ENCODE measurements around the gene ZNF777.
A peak's percentile ranks its signal among the peaks of the same experiment; 100 is the strongest.
"Not testable (repeated sequence)": the region's sequence is repeated elsewhere in the genome, so short reads cannot be mapped to it uniquely, and the experiment has no call there.

ZNF777 gene

DNA sequence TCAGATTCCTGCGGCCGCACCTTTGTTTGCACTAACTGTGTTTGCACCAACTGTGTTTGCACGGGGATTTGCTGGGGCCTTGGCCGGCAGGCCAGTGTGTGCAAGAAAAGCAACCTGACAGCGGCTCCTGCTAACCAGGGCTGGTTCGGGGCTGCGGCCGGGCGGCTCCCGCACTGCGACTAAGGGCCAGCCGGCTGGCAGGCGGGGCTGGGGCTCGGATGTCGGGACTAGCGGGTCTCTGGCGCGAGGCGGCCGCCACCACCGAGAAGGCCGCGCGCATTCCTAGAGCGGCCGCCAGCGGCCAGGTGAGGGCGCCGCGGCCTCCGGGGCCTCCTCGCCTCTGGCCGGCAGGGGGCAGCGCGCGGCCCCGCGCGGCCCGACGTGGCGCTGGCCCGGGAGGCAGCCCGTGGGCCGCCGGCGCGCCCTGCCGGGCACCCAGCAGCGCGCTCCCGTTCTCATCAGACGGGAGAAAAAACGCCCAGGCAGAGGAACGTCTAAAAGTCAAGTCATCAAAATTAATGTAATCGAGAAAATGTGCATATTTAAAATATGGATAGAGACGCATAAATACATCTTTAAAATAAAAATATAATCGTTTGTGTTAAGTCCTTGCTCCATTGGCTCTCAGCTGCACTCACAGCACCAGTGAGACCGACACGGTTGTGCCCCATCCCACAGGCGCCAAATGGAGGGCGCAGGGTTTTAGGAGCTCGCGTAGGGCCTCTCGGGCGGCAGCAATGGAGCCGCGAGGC is 38.5 kb downstream of the ZNF777 start:
- in situ Hi-C loops (cut with HindIII; ENCODE audit: low sequenced_read_pairs): no loop called here
- H3K4me3 ChIP-seq (ENCODE audit: low read depth, low read length): peak overlapping the region; percentile 32
- DNase-seq (ENCODE audit: low read depth, low spot score): peak; percentile 51
- peak; percentile 43 for TF ChIP-seq CTCF (IDR thresholded peaks at IDR 0.05; ENCODE audit: low read depth, low read length)

- no peak overlapping the region for H3K4me3 ChIP-seq (ENCODE audit: low read depth, low read length)
- TF ChIP-seq CTCF (IDR thresholded peaks at IDR 0.05; ENCODE audit: low read depth, low read length): no peak
- no peak for DNase-seq (ENCODE audit: low read depth, low spot score)
- in situ Hi-C loops (cut with HindIII; ENCODE audit: low sequenced_read_pairs): no loop called here
Measured at GRCh38 chr7:149420006-149420405, 40.9 kb downstream of the ZNF777 start.

DNA sequence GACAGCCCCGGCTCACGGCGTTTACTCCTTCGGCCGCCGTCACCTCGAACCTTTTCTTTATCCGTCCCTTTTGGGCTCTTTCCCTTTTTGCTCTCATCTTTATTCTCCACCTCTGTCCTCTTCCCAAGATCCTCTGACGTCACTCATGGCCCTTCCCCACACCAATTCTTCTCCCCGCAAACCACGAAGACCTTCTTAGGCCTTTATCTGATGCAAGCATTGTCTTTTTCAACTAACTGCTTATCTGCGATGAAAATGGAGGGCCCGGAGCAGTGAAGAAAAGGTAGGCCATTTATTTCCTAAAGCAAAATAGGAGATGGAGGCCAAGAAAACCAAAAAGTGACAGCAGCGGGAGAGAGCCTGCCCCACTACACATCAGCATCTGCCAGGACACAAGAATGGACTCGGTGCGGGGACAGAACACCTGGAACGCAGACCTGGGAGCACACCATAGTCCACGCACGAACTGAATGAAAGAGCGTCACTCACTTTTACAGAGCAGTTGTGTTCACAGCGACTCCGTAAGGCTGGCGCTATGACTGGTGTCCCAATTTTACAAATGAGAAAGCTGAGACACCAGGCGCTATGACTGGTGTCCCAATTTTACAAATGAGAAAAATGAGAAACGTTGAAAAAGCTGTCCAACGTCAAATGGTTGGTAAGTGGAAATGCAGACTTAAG is 45.3 kb downstream of the ZNF777 start:
- no peak for DNase-seq (ENCODE audit: low read depth, low spot score)
- TF ChIP-seq CTCF (IDR thresholded peaks at IDR 0.05; ENCODE audit: low read depth, low read length): no peak
- peak overlapping the region; percentile 39 for H3K4me3 ChIP-seq (ENCODE audit: low read depth, low read length)
- in situ Hi-C loops (cut with HindIII; ENCODE audit: low sequenced_read_pairs): no loop called here

DNA sequence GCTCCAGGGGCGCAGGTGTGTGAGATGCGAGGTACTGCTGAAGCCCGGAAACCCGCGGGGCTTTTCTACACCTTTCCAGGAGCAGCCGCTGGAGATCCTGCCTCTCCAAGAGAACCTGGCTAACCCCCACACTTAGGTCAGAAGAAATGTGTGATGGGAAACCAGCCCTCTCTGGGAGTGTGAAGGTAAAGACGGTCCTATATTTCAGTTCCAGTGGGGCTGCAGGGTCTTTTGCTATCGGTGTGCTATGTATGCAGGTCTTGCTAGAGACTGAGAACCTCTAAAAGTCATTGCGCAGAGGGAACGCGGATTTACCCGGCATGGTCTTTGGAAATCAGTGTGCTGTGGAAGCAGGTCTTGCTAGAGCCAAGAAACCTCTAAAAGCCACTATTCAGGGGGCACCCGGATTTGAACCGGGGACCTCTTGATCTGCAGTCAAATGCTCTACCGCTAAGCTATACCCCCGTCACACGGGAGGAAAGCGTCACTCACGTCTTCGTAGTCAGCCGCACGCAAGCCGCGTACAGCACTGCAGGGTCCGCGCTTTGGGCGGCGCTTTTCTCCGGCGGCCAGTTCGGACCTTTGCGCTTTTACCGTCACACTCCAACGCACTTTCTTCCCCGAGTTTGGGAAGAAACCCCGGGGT is 46.0 kb downstream of the ZNF777 start:
- DNase-seq (ENCODE audit: low read depth, low spot score): peak; percentile 81
- in situ Hi-C loops (cut with HindIII; ENCODE audit: low sequenced_read_pairs): no loop called here
- peak overlapping the region; percentile 39 for H3K4me3 ChIP-seq (ENCODE audit: low read depth, low read length)
- TF ChIP-seq CTCF (IDR thresholded peaks at IDR 0.05; ENCODE audit: low read depth, low read length): no peak

DNA sequence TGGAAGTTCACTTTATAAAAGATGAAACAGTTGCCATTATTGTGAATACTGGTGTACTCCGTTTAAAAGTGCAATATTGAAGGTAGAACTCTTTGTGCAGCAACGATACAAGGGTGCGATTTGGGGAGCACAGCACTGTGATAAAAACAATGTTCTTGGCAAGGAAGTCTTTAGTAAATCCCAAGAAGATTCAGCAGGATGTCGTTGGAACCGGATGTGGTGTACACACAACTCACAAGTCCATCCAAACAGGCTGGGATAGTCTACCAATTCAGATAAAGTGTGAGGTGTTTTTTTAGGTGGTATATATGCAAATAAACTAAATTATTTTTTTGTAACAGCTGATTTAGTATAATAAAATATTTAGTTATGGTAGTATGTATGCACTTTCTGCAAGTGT is 46.7 kb downstream of the ZNF777 start:
- TF ChIP-seq CTCF (IDR thresholded peaks at IDR 0.05; ENCODE audit: low read depth, low read length): no peak
- no peak overlapping the region for H3K4me3 ChIP-seq (ENCODE audit: low read depth, low read length)
- no peak for DNase-seq (ENCODE audit: low read depth, low spot score)
- in situ Hi-C loops (cut with HindIII; ENCODE audit: low sequenced_read_pairs): no loop called here

DNA sequence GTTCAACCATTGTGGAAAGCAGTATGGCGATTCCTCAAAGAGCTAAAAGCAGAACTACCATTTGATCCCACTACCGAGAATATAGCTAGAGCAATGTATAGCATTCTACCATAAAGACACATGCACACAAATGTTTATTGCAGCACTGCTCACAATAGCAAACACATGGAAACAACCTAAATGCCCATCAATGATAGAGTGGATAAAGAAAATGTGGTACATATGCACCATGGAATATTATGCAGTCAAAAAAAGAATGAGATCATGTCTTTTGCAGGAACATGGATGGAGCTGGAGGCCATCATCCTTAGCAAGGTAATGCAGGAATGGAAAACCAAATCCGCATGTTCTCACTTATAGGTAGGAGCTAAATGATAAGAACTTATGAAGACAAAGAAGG is 47.8 kb downstream of the ZNF777 start:
- H3K4me3 ChIP-seq (ENCODE audit: low read depth, low read length); in situ Hi-C loops (cut with HindIII; ENCODE audit: low sequenced_read_pairs); DNase-seq (ENCODE audit: low read depth, low spot score): not testable (repeated sequence)

DNA sequence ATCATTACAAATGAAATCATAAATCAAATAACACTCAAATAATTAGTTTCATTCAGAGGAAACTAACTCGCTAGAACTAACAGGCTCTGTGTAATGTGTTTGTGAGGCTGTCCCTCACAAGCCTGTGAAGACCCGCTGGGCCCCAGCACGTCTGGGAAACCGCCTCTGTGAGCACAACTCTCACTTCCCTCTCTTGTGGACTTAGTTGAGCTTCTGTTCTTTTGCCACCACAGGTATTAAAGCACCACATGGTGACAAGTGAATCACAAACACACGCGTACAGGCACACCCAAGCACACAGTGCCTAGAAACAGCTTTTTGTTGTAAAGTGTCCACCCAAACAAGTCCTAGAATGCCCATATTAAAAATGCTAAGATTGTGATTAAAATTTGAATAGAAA is 51.0 kb downstream of the ZNF777 start:
- no peak for TF ChIP-seq CTCF (IDR thresholded peaks at IDR 0.05; ENCODE audit: low read depth, low read length)
- no peak for DNase-seq (ENCODE audit: low read depth, low spot score)
- in situ Hi-C loops (cut with HindIII; ENCODE audit: low sequenced_read_pairs): no loop called here
- no peak overlapping the region for H3K4me3 ChIP-seq (ENCODE audit: low read depth, low read length)
